GM19324 (cell line): ENCODE results near the gene BAK1.
A peak's percentile ranks its signal among the peaks of the same experiment; 100 is the strongest.
"Not testable (repeated sequence)": the region's sequence is repeated elsewhere in the genome, so short reads cannot be mapped to it uniquely, and the experiment has no call there.

Experiments
- ATAC-seq: cut with Tn5 transposase; IDR thresholded peaks from one replicate; pipeline ENCODE4 v1.9.1; 2021; ENCODE audit warnings: mild to moderate bottlenecking, moderate library complexity; ENCODE audit not compliant: unreplicated experiment, low FRiP score

The BAK1 gene

DNA sequence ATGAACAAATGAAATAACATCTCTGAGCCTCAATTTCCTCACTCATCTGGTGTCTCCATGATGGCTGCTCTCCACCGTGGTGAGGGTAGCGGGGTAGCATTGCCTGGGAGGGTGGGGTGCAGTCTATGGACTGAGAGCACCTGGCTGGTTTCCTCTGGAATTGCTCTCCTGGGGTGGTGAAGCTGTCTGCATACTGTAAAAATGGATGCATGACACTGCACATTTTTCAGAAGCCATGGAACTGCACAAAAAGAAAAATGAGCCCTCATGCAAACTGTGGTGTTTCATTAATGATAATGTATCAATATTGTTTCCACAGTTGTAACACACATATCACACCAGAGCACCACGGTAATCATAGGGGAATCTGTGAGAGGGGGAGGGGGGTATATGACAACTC lies 28.9 kb upstream of the BAK1 start:
- ATAC-seq = no peak

GRCh38 chr6:33607784-33608161 lies 27.7 kb upstream of the BAK1 start:
- no peak for ATAC-seq

GRCh38 chr6:33607126-33607783 lies 27.2 kb upstream of the BAK1 start:
- no peak for ATAC-seq

- ATAC-seq = no peak
These were observed 26.6 kb upstream of the BAK1 start for GRCh38 chr6:33606642-33607041.

GRCh38 chr6:33604941-33605854 lies 25.1 kb upstream of the BAK1 start:
- no peak for ATAC-seq

DNA sequence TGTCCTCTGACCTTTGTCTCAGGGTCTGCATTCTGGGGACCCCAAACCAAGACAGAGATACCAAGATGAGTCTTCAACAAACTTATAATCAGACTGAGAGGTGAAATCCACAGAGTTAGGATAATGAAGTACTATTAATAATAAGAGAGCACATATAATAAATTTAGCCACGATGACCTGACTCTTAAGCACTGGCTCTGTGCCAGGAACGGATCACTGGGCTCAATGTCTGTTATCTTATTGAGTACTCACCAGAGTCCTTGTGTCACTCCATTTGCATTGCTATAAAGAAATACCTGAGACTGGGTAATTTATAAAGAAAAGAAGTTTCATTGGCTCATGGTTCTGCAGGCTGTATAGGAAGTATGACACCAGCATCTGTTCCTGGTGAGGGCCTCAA lies 22.1 kb upstream of the BAK1 start:
- ATAC-seq = no peak

GRCh38 chr6:33600761-33601160 lies 20.7 kb upstream of the BAK1 start:
- no peak for ATAC-seq

- no peak for ATAC-seq
These were observed 19.4 kb upstream of the BAK1 start for GRCh38 chr6:33599413-33599938.

DNA sequence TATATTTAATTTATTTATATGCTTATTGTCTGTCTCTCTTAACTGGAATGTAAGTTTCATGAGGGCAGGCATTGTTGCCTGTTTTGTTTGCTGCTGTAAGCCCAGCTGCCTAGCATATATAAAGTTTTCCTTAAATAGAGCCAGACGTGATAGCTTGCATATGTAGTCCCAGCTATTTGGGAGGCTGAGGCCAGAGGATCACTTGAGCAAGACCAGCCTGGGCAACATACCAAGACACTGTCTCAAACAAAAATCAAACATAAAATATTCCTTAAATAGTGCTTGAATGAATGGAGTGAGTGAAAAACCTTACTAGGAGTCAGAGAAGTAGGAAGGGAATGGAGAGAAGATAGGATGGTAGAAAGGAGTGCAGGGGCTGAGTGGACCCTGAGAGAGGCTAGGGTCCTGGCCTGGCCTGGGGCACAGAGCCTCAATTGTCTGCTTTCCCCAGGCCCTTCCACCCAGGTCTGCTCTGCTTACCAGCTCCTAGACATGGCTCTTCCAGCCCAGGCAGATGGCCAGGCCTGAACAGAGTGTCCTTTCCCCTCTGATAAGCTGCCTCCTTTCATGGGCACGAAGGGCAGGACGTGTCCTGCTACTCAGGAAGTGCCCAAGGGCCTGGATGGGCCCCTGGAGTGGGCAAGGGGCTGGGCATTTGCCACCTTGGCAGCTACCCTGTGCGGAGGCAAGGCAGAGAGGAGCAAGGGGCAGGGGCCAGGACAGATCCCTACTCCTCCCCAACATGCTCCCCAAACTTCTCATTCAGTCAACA lies 17.7 kb upstream of the BAK1 start:
- ATAC-seq = no peak

- not testable (repeated sequence) for ATAC-seq
These were observed 16.8 kb upstream of the BAK1 start for GRCh38 chr6:33596894-33597293.

DNA sequence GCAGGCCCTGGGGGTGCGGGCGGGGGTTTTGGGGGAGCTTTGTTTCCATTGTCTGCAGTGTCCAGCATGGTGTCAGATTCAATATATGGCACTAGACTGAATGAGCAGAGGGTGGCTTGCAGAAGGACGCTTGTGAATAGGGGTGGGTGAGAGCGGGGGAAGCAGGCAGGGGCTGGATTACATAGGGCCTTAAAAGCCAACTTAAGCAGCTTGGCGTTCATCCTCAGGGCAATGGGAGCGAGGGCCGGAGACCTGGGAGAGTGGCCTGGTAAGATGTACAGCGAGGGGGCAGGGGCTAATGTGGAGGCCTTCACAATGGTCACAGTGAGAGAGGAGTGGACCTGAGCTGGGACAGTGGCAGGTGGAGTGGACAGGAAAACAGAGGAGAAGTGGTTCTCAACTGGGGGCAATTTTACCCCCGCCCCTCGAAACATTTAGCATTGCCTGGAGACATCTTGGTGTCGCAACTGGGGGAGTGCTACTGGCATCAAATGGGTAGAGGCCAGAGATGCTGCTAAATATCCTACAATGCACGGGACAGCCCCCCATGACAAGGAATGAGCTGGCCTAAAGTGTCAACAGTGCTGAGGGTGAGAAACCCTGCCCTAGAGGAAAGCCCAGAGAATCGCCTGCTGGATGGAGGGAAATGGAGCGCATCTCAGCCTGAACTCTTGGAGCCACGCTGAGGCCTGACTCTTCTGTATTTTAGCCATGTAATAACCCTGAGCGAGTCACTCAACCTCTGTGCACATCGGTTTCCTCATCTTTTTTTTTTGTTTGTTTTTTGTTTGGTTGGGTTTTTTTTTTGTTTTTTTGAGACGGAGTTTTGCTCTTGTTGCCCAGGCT lies 15.1 kb upstream of the BAK1 start:
- no peak for ATAC-seq

- no peak for ATAC-seq
These were observed 13.3 kb upstream of the BAK1 start for GRCh38 chr6:33593414-33593727.

DNA sequence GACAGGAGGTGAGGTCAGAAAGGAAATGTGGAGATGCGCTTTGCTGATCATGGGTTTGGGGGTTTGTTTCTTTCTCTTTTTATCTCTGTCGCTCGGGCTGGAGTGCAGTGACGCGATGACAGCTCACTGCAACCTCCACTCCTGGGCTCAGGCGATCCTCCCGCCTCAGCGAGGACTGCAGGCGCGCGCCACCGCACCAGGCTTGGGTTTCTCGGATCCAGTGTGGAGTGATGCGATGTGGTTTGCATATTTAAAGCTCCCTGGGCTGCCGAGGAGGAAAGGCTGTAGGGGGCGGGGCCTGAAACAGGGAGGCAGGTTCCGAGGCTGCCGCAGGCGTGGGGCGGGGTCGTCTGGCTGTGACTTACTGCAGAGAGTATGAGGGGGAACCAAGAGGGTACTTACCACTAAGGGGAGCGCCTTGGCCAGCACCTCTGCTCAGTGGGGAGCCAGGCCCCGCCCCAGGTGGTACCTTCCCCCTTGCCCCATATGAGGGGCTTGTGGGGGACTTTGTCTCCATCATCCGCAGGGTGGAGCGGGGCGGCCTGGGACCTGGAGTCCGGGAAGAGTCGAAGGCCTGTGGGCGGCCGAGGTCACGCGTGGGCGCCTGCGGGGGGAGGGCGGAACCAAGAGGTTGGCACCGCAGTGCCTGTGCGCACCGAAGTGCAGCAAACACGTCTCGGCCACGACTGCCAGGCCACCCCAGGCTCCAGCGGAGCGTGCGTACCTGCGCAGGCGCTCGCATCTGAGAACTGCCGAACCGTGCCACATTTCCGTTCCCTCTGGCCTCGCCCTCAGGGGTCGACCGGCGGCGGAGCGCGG lies 12.7 kb upstream of the BAK1 start:
- ATAC-seq = peak; percentile 54

DNA sequence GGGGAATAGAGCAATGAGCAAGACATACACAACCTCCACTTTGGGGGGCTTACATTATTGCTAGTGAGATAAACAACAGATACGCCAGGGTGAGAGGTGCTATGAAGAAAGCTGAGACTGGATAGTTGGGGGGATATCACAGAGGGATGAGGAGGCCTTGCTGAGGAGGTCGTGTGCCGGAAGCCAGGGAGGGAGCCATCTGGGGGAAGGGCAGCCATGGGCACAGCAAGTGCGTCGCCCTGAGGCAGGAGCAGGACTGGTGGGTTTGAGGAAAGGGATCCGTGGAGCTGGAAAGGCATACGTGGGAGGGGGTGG lies 12.2 kb upstream of the BAK1 start:
- no peak for ATAC-seq

DNA sequence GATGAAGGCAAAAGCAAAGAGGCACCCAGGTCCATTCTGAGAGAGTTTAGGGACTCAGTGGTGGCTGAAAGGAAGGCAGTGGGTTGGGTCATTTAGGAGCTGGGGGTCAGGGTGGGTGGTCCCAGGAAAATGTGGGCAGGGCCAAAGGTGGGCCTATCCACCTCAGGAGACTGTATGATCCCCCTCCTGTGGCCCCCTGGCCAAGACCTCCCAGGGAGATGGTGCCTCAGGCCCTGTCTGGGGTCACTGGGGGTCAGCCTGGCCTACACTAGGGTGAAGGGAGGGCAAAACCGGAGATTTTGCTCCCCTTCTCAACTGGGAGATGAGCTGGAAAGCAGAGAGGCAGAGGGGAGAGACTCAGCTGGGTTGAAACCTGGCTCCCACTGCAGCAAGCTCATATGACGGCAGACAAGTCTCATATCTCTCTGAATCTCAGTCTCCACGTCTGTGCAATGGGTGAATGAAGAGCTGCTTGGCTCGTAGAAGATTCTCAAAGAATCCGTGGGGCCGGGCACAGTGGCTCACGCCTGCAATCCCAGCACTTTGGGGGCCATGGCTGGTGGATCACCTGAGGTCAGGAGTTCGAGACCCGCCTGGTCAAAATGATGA lies 11.5 kb upstream of the BAK1 start:
- no peak for ATAC-seq

DNA sequence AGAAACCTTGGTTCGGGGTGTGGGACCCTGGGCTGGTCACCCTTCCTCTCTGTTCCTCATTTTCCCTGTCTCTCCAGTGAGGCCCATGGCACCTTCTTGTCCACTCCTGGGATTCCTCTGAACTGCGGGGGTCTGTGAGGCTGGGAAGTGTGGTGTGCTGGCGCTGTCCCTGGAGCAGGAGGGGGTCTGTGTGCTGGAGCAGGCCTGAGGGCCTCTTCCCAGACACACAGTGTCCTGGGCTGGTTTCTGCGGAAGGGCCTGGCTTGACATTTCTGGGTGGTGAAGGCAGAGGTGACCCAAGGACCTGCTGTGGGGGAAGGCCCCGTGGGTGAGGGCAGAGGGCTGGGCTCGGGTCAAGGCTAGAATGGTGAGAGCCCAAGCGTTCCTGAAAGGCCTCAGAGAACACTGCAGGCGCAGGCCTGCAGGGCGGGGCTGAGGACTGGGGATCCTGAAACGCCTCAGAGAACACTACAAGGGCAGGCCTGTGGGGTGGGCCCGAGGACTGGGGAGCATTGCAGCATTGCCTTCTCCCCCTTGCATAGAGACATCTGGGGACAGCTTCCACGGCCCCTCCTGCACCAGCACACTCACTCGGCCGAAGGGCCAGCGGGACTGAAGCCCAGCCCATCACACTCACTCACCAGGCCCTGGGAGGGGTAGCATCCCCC lies 10.6 kb upstream of the BAK1 start:
- no peak for ATAC-seq

GRCh38 chr6:33589731-33590530 lies 9.9 kb upstream of the BAK1 start:
- no peak for ATAC-seq

DNA sequence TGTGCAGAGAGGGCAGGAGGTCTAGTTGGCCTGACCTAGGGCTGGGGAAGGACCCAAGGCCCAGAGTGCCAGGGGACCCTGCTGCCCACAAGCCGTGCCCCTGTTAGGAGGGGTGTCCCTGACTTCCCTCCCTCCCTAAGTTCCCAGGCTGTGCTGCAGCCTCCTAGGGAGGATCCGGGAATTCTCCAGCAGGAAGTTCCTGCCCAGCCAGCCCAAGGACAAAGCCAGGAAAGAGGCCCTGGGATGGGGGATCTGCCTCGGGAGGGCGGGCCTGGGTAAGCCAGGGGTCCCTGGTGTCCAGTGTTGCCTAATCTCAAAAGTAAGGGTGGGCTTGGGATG lies 9.3 kb upstream of the BAK1 start:
- ATAC-seq = no peak
